NCI-H1105 treated with DMSO at 0.1 percent for 48 hours (cell line): ENCODE results near the gene ZNF662.
A peak's percentile ranks its signal among the peaks of the same experiment; 100 is the strongest.

Source experiments
- DNase-seq: peaks from one replicate; lab custom pipeline; 2025; lab: John Stamatoyannopoulos, UW

ZNF662 gene

GRCh38 chr3:42887084-42887483, 18.9 kb upstream of the ZNF662 start:
- no peak for DNase-seq

DNA sequence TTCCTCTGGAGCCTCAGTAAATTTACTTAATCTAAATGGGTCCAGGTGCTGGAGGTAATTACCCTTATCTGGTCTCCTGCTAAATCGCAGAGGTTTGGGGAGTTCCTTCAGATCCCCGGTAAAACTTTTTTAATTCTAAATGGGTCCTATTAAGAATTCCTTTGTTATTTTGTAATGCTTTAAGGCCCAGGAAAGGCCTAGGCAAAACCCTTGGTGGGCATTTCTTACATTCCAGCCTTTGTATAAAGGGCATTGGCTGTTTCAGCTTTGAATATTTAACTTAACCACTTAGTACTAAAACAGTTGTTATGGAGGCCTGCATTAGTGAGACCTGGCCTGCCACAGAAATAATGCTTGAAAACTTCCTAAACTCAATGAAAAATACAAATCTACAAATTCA, 14.9 kb upstream of the ZNF662 start:
- no peak for DNase-seq

GRCh38 chr3:42892169-42892568, 13.8 kb upstream of the ZNF662 start:
- DNase-seq: no peak

- no peak for DNase-seq
Measured at GRCh38 chr3:42892807-42893206, 13.1 kb upstream of the ZNF662 start.

GRCh38 chr3:42894698-42895579, 11.0 kb upstream of the ZNF662 start:
- peak; percentile 24 for DNase-seq

GRCh38 chr3:42895580-42895868, 10.4 kb upstream of the ZNF662 start:
- DNase-seq: no peak

- DNase-seq: no peak
Measured at GRCh38 chr3:42898896-42899675, 6.9 kb upstream of the ZNF662 start.

GRCh38 chr3:42900226-42901072, 5.5 kb upstream of the ZNF662 start:
- peak; percentile 31 for DNase-seq

DNA sequence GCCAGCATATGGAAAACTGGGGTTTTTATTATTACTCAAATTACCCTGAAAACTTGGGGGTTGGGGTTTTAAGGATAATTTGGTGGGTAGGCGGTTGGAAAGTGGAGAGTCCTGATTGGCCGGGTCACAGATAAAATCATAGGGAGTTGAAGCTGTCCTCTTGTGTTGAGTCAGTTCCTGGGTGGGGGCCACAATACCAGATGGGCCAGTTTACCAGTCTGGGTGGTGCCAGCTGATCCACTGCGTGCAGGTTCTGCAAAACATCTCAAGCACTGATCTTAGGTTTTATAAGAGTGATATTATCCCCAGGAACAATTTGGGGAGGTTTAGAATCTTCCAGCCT, 4.9 kb upstream of the ZNF662 start:
- no peak for DNase-seq

DNA sequence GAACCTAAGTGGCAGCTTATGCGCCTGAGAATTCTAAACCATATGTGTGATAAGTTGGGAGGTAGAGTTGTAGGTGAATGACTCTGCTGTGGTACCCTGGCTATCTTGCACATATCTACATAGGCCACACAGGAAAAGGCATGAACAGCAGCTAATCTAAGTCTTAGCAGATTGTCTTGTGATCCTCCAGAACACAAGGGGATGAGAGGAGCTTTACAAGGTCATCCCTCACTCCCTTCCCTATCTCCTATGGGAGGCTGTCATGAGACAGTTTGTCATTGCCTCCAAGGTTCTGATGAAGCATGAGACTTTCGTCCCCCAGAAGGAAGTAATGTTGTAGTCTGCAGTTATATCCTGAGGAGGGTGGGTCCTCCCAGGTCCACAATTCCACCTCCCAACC, 3.7 kb upstream of the ZNF662 start:
- no peak for DNase-seq

- DNase-seq: no peak
Measured at GRCh38 chr3:42904076-42904475, 1.9 kb upstream of the ZNF662 start.

DNA sequence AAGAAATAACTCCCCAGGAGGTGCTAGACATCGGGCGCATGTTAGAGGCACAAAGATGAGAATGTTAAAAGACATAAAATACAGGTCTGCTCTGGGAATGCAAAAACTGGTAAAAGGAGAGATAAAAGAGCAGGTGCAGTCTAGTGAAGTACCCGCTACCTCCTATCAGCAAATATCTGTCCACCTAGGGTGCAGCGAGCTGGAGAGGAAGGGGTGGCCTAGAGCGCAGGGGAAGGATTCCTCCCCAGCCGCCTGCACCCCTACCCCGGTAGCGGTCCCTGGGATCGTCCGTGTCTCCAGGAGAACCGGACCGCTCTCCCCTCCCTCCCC, 237 bp upstream of the ZNF662 start:
- DNase-seq: peak; percentile 30

- no peak for DNase-seq
Measured at GRCh38 chr3:42906848-42907183, 874 bp downstream of the ZNF662 start.

- no peak for DNase-seq
Measured at GRCh38 chr3:42908675-42909074, 2.7 kb downstream of the ZNF662 start.

- DNase-seq: no peak
Measured at GRCh38 chr3:42911551-42911950, 5.6 kb downstream of the ZNF662 start.

DNA sequence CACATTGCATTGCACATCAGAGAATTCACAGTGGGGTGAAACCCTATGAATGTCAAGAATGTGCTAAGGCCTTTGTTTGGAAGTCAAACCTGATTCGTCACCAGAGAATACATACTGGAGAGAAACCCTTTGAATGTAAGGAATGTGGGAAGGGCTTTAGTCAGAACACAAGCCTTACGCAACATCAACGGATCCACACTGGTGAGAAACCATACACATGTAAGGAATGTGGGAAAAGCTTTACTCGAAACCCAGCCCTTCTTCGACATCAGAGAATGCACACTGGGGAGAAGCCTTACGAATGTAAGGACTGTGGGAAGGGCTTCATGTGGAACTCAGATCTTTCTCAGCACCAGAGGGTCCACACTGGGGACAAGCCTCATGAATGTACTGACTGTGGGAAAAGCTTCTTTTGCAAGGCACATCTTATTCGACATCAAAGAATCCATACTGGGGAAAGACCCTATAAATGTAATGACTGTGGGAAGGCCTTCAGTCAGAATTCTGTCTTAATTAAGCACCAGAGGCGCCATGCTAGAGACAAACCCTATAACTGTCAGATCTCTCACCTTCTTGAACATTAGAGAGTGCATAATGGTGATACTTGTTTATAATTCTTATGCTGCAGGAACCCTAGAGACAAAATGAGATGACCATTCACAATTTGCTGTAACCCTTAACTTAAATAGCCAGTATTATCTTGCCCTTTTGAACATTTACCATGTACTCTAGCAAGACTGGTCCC, 9.0 kb downstream of the ZNF662 start:
- DNase-seq: no peak

- DNase-seq: no peak
Measured at GRCh38 chr3:42923606-42924005, 17.7 kb downstream of the ZNF662 start.

- DNase-seq: no peak
Measured at GRCh38 chr3:42926310-42926709, 20.4 kb downstream of the ZNF662 start.

DNA sequence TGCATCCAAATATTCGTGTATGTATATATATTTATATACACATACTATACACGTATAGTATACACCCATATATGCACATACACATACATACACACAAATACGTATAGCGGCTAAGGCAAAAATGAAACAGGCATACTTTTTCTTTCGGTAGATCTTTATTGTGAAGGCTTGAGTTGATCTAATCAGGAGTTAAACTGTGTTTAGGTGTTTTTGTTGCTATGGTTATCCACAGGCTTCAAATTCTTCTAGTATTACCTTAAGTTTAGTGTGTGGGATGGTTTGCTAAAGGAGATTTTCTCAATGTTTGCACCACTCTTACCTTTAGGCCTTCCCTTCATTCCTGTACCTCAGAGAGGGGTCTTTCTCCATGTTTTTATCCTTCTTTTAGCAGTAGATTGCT, 28.2 kb downstream of the ZNF662 start:
- no peak for DNase-seq

- DNase-seq: no peak
Measured at GRCh38 chr3:42934910-42935309, 29.0 kb downstream of the ZNF662 start.

GRCh38 chr3:42935472-42935871, 29.5 kb downstream of the ZNF662 start:
- DNase-seq: no peak
